Mesendoderm (in vitro differentiated cells): ENCODE measurements around the gene EXTL1.

ENCODE experiments used
- DNase-seq: peaks from one replicate; pipeline ENCODE4 v3.0.0; 2013
- H2AK5ac ChIP-seq: 2 replicates; pipeline ENCODE4 v1.6.1; 2013; ENCODE audit warnings: low read length, inconsistent platforms
- H2BK120ac ChIP-seq: 2 replicates; pipeline ENCODE4 v1.6.1; 2013; ENCODE audit warnings: low read depth, mild to moderate bottlenecking, low read length, moderate library complexity, mixed read lengths
- H2BK15ac ChIP-seq: replicated peaks from 2 replicates; pipeline ENCODE4 v1.6.1; 2013; ENCODE audit warnings: low read depth, mild to moderate bottlenecking, moderate library complexity
- H2BK5ac ChIP-seq: 2 replicates; pipeline ENCODE4 v1.6.1; 2013; ENCODE audit warnings: low read length, inconsistent platforms
- H3K18ac ChIP-seq: 2 replicates; pipeline ENCODE4 v1.6.1; 2013; ENCODE audit warnings: mild to moderate bottlenecking, low read length, mixed read lengths
- H3K23ac ChIP-seq: one replicate; pipeline ENCODE4 v1.6.1; 2013; ENCODE audit warnings: low read length
- H3K27ac ChIP-seq: 2 replicates; pipeline ENCODE4 v1.5.1; 2013; ENCODE audit warnings: low read depth, mild to moderate bottlenecking, inconsistent platforms, low read length, moderate library complexity
- H3K27me3 ChIP-seq: 2 replicates; pipeline ENCODE4 v1.6.1; 2013; ENCODE audit warnings: low read length, control low read depth, mild to moderate bottlenecking, inconsistent platforms; ENCODE audit not compliant: insufficient read depth, poor library complexity
- H3K36me3 ChIP-seq: 2 replicates; pipeline ENCODE4 v1.6.1; 2013; ENCODE audit warnings: low read length, inconsistent platforms; ENCODE audit not compliant: control insufficient read depth, insufficient read depth
- H3K4ac ChIP-seq: one replicate; pipeline ENCODE4 v1.6.1; 2013; ENCODE audit warnings: low read depth, mild to moderate bottlenecking, low read length, moderate library complexity
- H3K4me1 ChIP-seq: 2 replicates; pipeline ENCODE4 v1.6.1; 2013; ENCODE audit warnings: low read depth, low read length, inconsistent platforms; ENCODE audit not compliant: control insufficient read depth
- H3K4me2 ChIP-seq: 2 replicates; pipeline ENCODE4 v1.6.1; 2013; ENCODE audit warnings: low read length
- H3K4me3 ChIP-seq: 2 replicates; pipeline ENCODE4 v1.5.1; 2013; ENCODE audit warnings: mild to moderate bottlenecking, low read length
- H3K56ac ChIP-seq: one replicate; pipeline ENCODE4 v1.6.1; 2013; ENCODE audit warnings: low read length
- H3K79me1 ChIP-seq: 2 replicates; pipeline ENCODE4 v1.6.1; 2013; ENCODE audit warnings: low read length, inconsistent platforms
- H3K79me2 ChIP-seq: 2 replicates; pipeline ENCODE4 v1.6.1; 2013; ENCODE audit warnings: mild to moderate bottlenecking, low read length; ENCODE audit not compliant: control insufficient read depth, insufficient read depth
- H3K9ac ChIP-seq: 2 replicates; pipeline ENCODE4 v1.6.1; 2013; ENCODE audit warnings: low read length, inconsistent platforms
- H4K5ac ChIP-seq: one replicate; pipeline ENCODE4 v1.6.1; 2013; ENCODE audit warnings: low read length
- H4K8ac ChIP-seq: one replicate; pipeline ENCODE4 v1.6.1; 2013; ENCODE audit warnings: low read depth, mild to moderate bottlenecking, control low read depth, low read length, moderate library complexity
- WGBS: extraction: QIAGEN DNeasy Blood & Tissue Kit; methylation state at CpG from one replicate; pipeline ENCODE4 v1.1.7; 2013; ENCODE audit warnings: low lambda C conversion rate, missing lambda C conversion rate; ENCODE audit not compliant: insufficient coverage; ENCODE audit errors: extremely low coverage; 5-methylcytosine and 5-hydroxymethylcytosine counted together

EXTL1 gene

GRCh38 chr1:25994402-25995150, 27.0 kb upstream of the EXTL1 start:
- no peaks in the 10 kb centered on the region for H3K36me3 ChIP-seq
- no peak for DNase-seq
- WGBS, result no CpG with 5 or more reads among the region's 3 CpGs

GRCh38 chr1:25996966-25997827, 24.4 kb upstream of the EXTL1 start:
- Histone ChIP-seq H3K9ac (peak overlapping the region; percentile 89), H3K4ac (peak overlapping the region; percentile 82), H2AK5ac (no peak overlapping the region), H2BK15ac (no peak overlapping the region), H3K36me3 (no peaks in the 10 kb centered on the region), H3K27me3 (no peaks in the 10 kb centered on the region), H2BK120ac (peak overlapping the region; percentile 90), H3K4me2 (peak overlapping the region; percentile 90), H3K4me3 (peak overlapping the region; percentile 64), H4K5ac (no peak overlapping the region), H3K27ac (peak overlapping the region; percentile 7), H3K79me1 (no peaks in the 10 kb centered on the region), H4K8ac (no peak overlapping the region), H2BK5ac (peak overlapping the region; percentile 18), H3K18ac (peak overlapping the region; percentile 33), H3K56ac (peak overlapping the region; percentile 88), H3K79me2 (no peaks in the 10 kb centered on the region), H3K4me1 (peaks cover 8% of the 10 kb centered on the region), H3K23ac (peak overlapping the region; percentile 0)
- peak; percentile 71 for DNase-seq
- no CpG with 5 or more reads among the region's 13 CpGs for WGBS

More at GRCh38 chr1:25994402-25995150, 27.0 kb upstream of the EXTL1 start:
- Histone ChIP-seq H3K27me3 (no peaks in the 10 kb centered on the region), H3K56ac (no peak overlapping the region), H4K8ac (no peak overlapping the region), H2BK5ac (no peak overlapping the region), H3K4me3 (no peak overlapping the region), H2BK120ac (no peak overlapping the region), H2AK5ac (no peak overlapping the region), H3K18ac (no peak overlapping the region), H4K5ac (no peak overlapping the region), H3K9ac (no peak overlapping the region), H3K4me2 (no peak overlapping the region), H3K23ac (no peak overlapping the region), H3K79me2 (no peaks in the 10 kb centered on the region), H2BK15ac (no peak overlapping the region), H3K27ac (no peak overlapping the region), H3K4ac (no peak overlapping the region), H3K4me1 (peaks cover 14% of the 10 kb centered on the region), H3K79me1 (no peaks in the 10 kb centered on the region)

GRCh38 chr1:25997828-25998761, 23.5 kb upstream of the EXTL1 start, which contains the start of gene PAFAH2:
Gene PAFAH2 (minus strand): TSS chr1:25998063. CDS start chr1:25990816, 7,247 bp downstream.
- Histone ChIP-seq H2AK5ac (no peak within 1 kb of the TSS), H3K4me1 (peaks cover 8% of the 10 kb centered on the region), H3K56ac (peak within 1 kb of the TSS; percentile 88), H4K5ac (no peak within 1 kb of the TSS), H2BK5ac (peak within 1 kb of the TSS; percentile 18), H4K8ac (peak within 1 kb of the TSS; percentile 30), H3K4me2 (peak within 1 kb of the TSS; percentile 90), H3K18ac (peak within 1 kb of the TSS; percentile 33), H2BK120ac (peak within 1 kb of the TSS; percentile 90), H3K79me1 (no peaks in the 10 kb centered on the region), H3K79me2 (no peaks in the 10 kb centered on the region), H3K9ac (peak within 1 kb of the TSS; percentile 89), H3K4me3 (peak within 1 kb of the TSS; percentile 64), H2BK15ac (no peak within 1 kb of the TSS), H3K27ac (peak within 1 kb of the TSS; percentile 7), H3K23ac (peak within 1 kb of the TSS; percentile 0), H3K27me3 (no peaks in the 10 kb centered on the region), H3K4ac (peak within 1 kb of the TSS; percentile 82), H3K36me3 (no peaks in the 10 kb centered on the region)
- peak; percentile 100 for DNase-seq
- WGBS, result no CpG with 5 or more reads among the region's 47 CpGs

- DNase-seq, result no peak
- H3K9ac ChIP-seq, result no peak overlapping the region
- peak overlapping the region; percentile 6 for H3K18ac ChIP-seq
- H3K23ac ChIP-seq, result no peak overlapping the region
- peak overlapping the region; percentile 17 for H3K56ac ChIP-seq
- H2BK5ac ChIP-seq, result no peak overlapping the region
- no peak overlapping the region for H4K5ac ChIP-seq
- H3K4me1 ChIP-seq, result peaks cover 6% of the 10 kb centered on the region
- no peak overlapping the region for H2AK5ac ChIP-seq
- no peak overlapping the region for H3K4me3 ChIP-seq
- no peak overlapping the region for H4K8ac ChIP-seq
- whole genome bisulfite sequencing, result no CpG with 5 or more reads among the region's 18 CpGs
- no peaks in the 10 kb centered on the region for H3K36me3 ChIP-seq
- H3K79me2 ChIP-seq, result no peaks in the 10 kb centered on the region
- H3K27ac ChIP-seq, result no peak overlapping the region
- H3K4me2 ChIP-seq, result no peak overlapping the region
- no peak overlapping the region for H2BK15ac ChIP-seq
- no peak overlapping the region for H3K4ac ChIP-seq
- H3K79me1 ChIP-seq, result no peaks in the 10 kb centered on the region
- no peaks in the 10 kb centered on the region for H3K27me3 ChIP-seq
- no peak overlapping the region for H2BK120ac ChIP-seq
Measured at GRCh38 chr1:25999041-25999800, 22.4 kb upstream of the EXTL1 start.

GRCh38 chr1:26003262-26003661, 18.3 kb upstream of the EXTL1 start:
- Histone ChIP-seq H3K27me3 (no peaks in the 10 kb centered on the region), H3K4me1 (peaks cover 2% of the 10 kb centered on the region), H2BK5ac (no peak overlapping the region), H3K9ac (no peak overlapping the region), H3K4ac (no peak overlapping the region), H3K36me3 (no peaks in the 10 kb centered on the region), H4K8ac (no peak overlapping the region), H3K79me2 (no peaks in the 10 kb centered on the region), H3K27ac (no peak overlapping the region), H3K4me3 (no peak overlapping the region), H2BK15ac (no peak overlapping the region), H3K18ac (no peak overlapping the region), H2BK120ac (no peak overlapping the region), H2AK5ac (no peak overlapping the region), H3K79me1 (no peaks in the 10 kb centered on the region), H3K4me2 (no peak overlapping the region), H4K5ac (no peak overlapping the region), H3K56ac (no peak overlapping the region), H3K23ac (no peak overlapping the region)
- DNase-seq, result no peak
- WGBS, result no CpG with 5 or more reads among the region's 4 CpGs
